AG09309 (cell line): ENCODE data around the gene SLC44A4.
A peak's percentile ranks its signal among the peaks of the same experiment; 100 is the strongest.
"Not testable (repeated sequence)": the region's sequence is repeated elsewhere in the genome, so short reads cannot be mapped to it uniquely, and the experiment has no call there.

Experiments used
- DNase-seq: peaks from one replicate; pipeline ENCODE4 v3.0.0-alpha.2; 2010; ENCODE audit warnings: low read depth
- H3K4me3 ChIP-seq: 2 replicates; pipeline ENCODE4 v1.5.1; 2011; ENCODE audit warnings: mild to moderate bottlenecking, low read depth, low read length, moderate library complexity; ENCODE audit not compliant: control insufficient read depth
- CTCF ChIP-seq: IDR thresholded peaks from 2 replicates; pipeline ENCODE4 v1.5.1; 2011; ENCODE audit warnings: mild to moderate bottlenecking, low read depth, low read length, inconsistent platforms; ENCODE audit not compliant: insufficient read depth, control insufficient read depth; ENCODE audit errors: missing control alignments

The SLC44A4 gene

GRCh38 chr6:31844507-31844906, 34.3 kb downstream of the SLC44A4 start:
- H3K4me3 ChIP-seq: no peak overlapping the region
- no peak for DNase-seq
- TF ChIP-seq CTCF: no peak

GRCh38 chr6:31842053-31842452, 36.7 kb downstream of the SLC44A4 start:
- H3K4me3 ChIP-seq: no peak overlapping the region
- no peak for TF ChIP-seq CTCF
- DNase-seq: no peak

- H3K4me3 ChIP-seq, DNase-seq: not testable (repeated sequence)
Measured at GRCh38 chr6:31839779-31840126, 39.0 kb downstream of the SLC44A4 start.

- no peak for TF ChIP-seq CTCF
- DNase-seq: no peak
- H3K4me3 ChIP-seq: no peak overlapping the region
Measured at GRCh38 chr6:31838968-31839367, 39.8 kb downstream of the SLC44A4 start.

GRCh38 chr6:31838114-31838553, 40.7 kb downstream of the SLC44A4 start:
- H3K4me3 ChIP-seq: peak overlapping the region; percentile 100
- DNase-seq: not testable (repeated sequence)

- no peak for TF ChIP-seq CTCF
- DNase-seq: no peak
- peak overlapping the region; percentile 100 for H3K4me3 ChIP-seq
Measured at GRCh38 chr6:31837369-31838113, 41.3 kb downstream of the SLC44A4 start.

- no peak for DNase-seq
- no peak for TF ChIP-seq CTCF
- H3K4me3 ChIP-seq: peak overlapping the region; percentile 100
Measured at GRCh38 chr6:31836474-31837368, 42.1 kb downstream of the SLC44A4 start.

GRCh38 chr6:31836047-31836473, 42.7 kb downstream of the SLC44A4 start:
- no peak for DNase-seq

More at GRCh38 chr6:31836047-31836473, 42.7 kb downstream of the SLC44A4 start:
- TF ChIP-seq CTCF: no peak
- H3K4me3 ChIP-seq: peak overlapping the region; percentile 100
